Activated effector memory CD4-positive, alpha-beta T cell treated with Interleukin-2 at 50 U/mL for 16 hours (primary cell): ENCODE results near the gene RD3L.
"Not testable (repeated sequence)": the region's sequence is repeated elsewhere in the genome, so short reads cannot be mapped to it uniquely, and the experiment has no call there.

ENCODE experiments used
- DNase-seq: peaks from one replicate; pipeline ENCODE4 v3.0.0-alpha.2; 2020

Gene RD3L

DNA sequence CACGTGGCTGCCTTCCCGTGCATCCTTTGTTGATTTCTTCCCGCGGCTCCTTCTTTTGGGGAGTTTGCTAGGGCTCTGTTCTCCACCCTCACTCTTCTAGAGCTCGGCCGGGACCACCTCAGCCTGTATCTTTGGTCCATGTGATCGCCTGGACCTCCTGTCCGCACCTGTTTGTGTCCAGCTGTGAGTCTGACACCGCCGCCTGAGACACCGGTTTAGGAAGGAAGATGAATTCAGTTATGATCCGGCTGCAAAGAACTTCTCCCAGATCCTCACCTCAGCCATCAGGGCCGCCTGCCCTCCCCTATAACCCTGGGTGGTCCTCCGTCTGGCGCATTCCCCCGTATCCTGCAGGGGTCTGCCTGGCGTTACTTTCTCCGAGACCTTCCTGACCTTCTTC lies 14.8 kb downstream of the RD3L start:
- no peak for DNase-seq

GRCh38 chr14:103925316-103925715 lies 17.0 kb downstream of the RD3L start:
- no peak for DNase-seq

DNA sequence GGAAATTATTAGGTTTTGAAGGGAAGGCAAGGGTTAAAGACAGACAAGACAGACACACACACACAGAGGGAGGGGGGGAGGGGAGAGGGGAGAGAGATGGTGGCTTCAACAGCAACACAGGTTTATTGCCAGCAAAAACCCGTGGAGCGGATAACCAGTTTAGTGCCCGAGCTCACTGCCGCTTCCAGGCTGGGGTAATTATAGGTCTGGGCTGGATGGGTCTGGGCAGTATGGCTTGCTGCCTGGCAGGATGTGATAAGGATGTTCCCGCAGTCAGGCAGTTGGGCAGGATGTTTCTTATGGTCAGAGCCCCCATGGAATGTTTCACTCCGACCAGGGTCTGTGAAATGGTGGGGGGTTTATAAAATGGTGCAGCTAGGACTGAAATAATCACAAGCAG lies 18.5 kb downstream of the RD3L start:
- DNase-seq = no peak

DNA sequence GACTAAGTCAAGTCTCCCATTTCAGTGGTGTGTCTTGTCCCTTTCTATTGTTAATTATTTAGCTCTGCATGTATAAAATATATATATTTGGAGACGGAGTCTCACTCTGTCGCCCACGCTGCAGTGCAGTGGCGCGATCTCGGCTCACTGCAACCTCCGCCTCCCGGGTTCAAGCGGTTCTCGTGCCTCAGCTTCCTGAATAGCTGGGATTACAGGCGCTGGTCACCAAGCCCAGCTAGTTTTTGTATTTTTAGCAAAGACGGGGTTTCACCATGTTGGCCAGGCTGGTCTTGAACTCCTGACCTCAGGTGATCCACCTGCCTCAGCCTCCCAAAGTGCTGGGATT lies 20.5 kb downstream of the RD3L start:
- DNase-seq = not testable (repeated sequence)

DNA sequence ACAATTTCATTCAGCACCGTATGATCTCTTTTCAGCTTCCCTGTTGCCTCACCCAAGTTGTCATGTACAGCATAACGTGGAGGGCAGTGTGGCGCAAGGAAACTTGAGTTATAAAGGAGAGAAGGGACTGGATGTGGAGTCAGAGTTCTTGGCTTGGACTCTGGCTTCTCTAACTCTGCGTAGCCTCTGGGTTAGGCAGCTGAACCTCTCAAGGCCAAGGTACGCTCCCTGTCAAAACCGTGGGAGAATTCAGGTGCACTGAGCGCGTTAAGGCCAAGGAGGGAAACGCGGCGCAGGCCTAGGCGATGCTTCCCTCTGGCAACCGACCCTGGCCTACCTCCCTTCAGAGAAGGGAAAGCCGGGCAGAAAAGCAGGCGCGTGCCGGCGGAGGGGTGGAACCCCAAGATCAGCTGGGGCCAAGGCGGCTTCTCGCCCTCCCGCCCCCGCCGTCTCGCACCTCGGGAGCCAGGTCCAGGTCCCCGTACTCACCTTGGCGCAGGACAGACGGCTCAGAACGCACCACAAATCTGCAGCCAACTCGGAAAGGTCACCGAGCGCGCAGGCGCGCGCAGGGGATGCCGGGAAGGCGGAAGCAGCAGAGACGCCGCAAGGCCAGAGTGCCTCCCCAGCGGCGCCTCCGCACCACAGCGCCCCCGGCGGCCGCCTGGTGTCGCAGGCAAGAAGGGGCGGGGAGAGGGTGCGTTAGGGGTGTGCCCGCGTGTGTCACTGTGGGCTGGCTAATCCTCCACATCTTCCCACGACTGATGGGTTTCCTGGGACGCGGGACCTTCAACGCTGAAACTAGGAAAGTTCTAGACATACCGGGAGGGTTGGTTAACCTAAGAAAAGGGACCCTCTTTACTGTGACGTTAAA lies 21.1 kb downstream of the RD3L start:
- DNase-seq = peak; percentile 95

DNA sequence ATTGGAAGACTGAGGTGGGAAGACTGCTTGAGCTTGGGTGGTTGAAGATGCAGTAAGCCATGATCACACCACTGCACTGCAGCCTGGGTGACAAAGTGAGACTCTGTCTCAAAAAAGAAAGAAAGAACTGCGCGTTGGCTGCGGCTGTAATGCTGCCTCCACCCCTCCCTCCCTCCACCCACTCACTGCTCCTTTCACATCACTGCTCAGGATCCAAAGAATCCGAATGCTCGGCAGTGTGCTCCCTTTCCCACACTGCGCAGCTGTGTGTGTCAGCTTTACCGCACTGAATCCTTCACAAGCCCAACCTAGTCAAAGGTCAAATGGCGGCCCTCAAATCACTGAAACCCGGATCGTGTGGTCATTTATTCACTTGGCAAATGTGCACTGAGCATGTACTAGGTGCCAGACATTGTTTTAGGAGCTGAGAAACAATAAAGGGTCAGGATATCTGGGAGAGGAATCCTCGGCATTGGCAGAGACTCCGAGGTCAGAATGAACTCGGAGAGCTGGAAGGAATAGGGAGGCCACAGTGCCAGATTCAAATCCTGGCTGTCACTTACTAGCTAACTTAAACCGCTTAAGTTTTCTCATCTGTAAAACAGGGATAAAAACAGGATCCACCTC lies 25.6 kb downstream of the RD3L start:
- no peak for DNase-seq

DNA sequence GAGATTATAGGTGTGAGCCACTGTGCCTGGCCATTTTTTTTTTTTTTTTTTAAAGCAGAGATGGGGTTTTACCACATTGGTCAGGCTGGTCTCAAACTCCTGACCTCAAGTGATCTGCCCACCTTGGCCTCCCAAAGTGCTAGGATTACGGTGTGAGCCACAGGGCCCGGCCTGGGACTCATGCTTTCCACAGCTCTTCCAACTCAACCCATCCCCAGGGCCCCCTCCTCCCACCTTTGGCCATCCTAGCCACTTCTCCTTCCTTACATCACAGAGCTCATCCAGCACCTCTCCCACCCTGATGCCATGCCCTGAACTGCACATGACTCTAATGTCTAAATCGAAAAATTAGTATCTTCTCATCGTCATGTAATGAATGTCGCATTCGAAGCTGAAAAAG lies 26.7 kb downstream of the RD3L start:
- DNase-seq = no peak

DNA sequence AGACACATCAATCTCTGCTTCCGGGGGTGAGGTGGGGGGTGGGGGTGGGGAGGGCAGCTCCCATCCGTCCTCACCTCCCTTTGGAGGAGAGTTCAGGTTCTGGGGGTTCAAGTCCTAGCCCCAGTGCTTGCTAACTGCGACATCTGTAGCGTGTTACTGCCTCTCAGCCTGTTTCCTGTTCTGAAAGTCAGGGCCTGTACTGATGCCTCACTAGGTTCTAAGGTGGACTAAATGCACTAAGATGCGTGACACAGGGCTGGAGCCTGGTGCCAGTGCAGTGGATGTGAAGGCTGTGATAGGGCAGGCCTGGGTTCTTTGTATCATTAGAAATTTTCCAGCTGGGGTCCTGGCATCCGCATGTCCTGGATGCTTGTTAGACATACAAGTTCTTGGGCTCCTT lies 31.3 kb downstream of the RD3L start:
- DNase-seq = no peak

GRCh38 chr14:103910262-103910935 lies 31.9 kb downstream of the RD3L start:
- peak; percentile 48 for DNase-seq

DNA sequence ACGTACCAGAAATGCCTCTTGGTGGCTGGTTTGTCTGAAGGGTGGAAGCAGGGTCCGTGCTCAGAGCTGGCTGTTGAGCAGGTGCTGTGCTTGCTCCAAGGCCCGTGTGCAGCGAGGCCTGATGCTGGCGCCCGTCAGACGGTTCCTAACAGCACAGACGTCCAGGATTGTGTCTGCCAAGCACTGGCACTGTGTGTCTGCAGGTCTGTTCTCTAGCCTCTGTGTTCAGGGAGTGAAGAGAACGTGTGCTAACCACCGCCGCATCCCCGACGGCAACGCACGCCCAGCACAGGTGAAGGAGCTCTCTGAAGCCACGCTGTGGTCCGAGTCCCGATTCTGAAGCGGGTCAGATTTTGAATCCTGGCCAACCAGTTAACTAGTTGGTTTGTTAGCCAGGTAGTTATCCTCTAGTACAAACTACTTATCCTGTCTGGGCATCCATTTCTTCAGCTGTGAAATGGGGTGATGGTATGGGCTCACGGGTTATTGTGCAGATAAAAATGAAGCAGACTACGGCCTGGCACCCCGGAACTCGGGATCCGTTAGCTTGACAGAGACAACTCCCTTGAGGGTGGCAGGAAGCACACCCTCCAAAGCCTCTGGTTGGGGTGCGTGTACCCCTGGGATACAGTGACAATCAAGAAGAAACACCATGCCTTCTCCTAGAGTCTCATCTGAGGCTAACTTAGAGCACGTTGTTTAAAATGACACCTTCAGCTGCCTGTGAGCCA lies 32.6 kb downstream of the RD3L start:
- no peak for DNase-seq

- no peak for DNase-seq
Measured at GRCh38 chr14:103908580-103908979, 33.7 kb downstream of the RD3L start.

GRCh38 chr14:103905842-103906456 lies 36.4 kb downstream of the RD3L start:
- no peak for DNase-seq

DNA sequence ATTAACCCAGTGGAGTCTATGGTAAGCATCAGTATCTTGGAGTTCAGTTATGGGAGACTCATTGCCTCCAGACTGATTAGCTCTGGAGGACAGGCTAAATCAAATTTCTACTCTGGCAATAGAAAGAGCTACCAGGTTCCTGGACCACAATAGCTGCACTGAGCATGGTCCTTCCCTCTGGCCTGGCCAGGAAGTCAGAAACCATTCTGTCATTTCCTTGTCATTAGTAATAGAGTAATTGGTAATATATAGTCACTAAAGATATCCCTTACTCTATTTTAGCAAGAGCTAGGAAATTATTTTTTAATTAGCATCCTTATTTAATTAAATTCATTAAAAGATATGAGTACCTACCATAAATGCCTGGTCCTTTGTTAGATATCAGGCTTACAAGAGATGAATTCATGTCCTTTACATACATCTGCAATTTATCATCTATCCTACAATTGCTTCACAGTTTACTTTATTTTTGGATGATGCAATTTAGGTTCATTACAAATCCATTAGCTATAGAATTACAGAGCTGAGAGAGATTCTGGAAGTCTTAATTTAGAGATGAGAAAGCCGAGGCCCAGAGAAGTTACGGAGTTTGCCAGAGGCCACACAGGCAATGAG lies 37.7 kb downstream of the RD3L start:
- DNase-seq = no peak

- DNase-seq = no peak
Measured at GRCh38 chr14:103899833-103900232, 42.5 kb downstream of the RD3L start.

GRCh38 chr14:103899316-103899715 lies 43.0 kb downstream of the RD3L start:
- DNase-seq = no peak

- no peak for DNase-seq
Measured at GRCh38 chr14:103898711-103899110, 43.6 kb downstream of the RD3L start.

GRCh38 chr14:103898204-103898603 lies 44.1 kb downstream of the RD3L start:
- no peak for DNase-seq

- no peak for DNase-seq
Measured at GRCh38 chr14:103897075-103897947, 45.0 kb downstream of the RD3L start.

DNA sequence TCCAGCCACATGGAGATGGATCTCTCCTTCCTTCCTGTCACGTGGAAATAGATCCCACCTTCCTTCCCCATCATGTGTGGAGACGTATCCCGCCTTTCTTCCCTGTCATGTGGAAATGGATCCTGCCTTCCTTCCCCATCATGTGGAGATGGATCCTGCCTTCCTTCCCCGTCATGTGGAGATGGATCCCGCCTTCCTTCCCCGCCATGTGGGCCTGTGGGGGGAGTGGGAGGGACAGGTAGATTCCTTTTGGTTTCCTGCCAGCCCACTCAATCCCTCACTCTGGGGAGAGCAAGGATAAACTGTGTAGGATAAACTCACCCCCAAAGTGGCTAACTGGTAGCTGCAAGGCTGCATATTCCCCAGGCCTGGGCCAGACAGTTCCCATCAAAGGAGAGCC lies 45.8 kb downstream of the RD3L start:
- DNase-seq = no peak

DNA sequence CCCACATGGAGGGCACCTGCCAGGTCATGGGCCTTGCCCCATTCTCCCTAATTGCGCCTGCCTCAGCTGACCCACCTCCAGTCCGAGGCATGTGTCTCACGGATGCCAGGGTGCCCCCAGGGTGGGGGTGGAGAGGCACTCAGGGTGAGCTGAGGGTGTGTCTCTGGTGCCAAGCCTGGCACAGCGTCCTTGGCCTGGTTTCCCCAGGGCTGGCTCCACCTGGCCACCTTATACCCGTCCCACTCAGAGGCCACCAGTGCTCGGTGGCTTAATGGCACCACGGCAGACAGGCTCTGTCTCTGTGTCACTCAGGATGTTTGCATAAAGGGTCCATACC lies 47.6 kb downstream of the RD3L start:
- DNase-seq = no peak

DNA sequence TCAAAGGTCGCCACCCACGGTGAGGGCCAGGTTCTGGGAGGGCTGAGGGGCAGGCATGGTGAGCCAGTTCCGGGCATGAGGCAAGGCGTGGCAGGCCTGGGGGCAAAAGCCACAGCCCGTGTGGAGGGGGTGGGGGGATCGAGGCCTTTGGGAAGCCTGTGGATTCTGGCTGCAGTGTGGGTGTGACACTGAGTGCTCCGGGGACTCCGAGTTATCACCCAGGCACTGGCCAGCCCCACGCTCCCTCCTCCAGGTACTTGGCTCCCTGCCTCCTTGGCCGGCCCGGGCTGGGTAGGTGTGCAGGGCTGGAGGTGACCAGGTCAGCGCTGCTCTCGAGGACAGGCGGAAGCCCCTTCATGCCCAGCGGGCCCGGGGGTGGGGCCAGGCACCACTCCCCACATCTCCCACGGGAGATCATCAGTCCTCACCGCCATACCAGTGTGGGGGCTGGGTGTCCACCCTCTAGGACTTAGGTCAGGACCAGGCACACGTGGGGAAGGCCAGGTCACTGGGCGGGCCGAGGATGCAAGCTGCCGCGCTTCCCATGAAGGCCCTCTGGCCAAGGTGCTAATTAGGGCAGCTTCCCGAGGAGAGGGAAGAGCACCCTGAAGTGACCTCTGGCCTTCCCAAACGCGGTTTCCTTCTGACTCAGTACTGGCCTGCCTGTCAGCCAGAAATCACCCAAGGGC lies 48.2 kb downstream of the RD3L start:
- no peak for DNase-seq
